Ishikawa (cell line): ENCODE results near the gene ATP2A3.

Experiments used
- EP300 ChIP-seq: IDR thresholded peaks from 2 replicates; pipeline ENCODE4 v1.6.1; 2012; ENCODE audit warnings: borderline replicate concordance
- FOXM1 ChIP-seq: IDR thresholded peaks from 2 replicates; pipeline ENCODE4 v1.6.1; 2012; ENCODE audit warnings: low read depth, borderline replicate concordance
- NFIC ChIP-seq: IDR thresholded peaks from 2 replicates; pipeline ENCODE4 v1.6.1; 2012
- TF ChIP-seq, protein P1 (sequence below): IDR thresholded peaks from 2 replicates; pipeline ENCODE4 v1.6.1; 2012; ENCODE audit warnings: low read depth, mild to moderate bottlenecking
- TF ChIP-seq, protein P2 (sequence below): IDR thresholded peaks from 2 replicates; pipeline ENCODE4 v1.6.1; 2012

DNA sequence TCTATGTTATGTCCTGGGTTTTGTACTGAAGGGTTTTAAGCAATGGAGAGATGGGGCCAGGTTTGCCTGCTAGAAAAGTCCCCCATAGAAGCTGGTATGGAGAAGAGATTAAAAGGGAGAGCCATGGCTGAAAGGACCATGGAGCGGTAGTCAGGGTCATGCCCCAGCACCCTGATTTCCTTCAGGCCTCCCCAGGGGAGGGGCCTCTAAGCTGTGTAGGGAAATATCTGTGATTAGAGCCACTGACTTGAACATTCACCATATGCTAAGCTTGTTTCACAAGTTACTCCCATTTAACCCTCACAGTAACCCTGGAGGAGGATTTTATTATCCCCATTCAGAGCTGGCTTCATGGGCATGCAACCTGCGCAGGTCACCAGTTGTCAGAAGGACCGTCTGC is 3.8 kb upstream of the ATP2A3 start:
- no peak for TF ChIP-seq EP300
- no peak for TF ChIP-seq NFIC
- TF ChIP-seq, protein P1, sequence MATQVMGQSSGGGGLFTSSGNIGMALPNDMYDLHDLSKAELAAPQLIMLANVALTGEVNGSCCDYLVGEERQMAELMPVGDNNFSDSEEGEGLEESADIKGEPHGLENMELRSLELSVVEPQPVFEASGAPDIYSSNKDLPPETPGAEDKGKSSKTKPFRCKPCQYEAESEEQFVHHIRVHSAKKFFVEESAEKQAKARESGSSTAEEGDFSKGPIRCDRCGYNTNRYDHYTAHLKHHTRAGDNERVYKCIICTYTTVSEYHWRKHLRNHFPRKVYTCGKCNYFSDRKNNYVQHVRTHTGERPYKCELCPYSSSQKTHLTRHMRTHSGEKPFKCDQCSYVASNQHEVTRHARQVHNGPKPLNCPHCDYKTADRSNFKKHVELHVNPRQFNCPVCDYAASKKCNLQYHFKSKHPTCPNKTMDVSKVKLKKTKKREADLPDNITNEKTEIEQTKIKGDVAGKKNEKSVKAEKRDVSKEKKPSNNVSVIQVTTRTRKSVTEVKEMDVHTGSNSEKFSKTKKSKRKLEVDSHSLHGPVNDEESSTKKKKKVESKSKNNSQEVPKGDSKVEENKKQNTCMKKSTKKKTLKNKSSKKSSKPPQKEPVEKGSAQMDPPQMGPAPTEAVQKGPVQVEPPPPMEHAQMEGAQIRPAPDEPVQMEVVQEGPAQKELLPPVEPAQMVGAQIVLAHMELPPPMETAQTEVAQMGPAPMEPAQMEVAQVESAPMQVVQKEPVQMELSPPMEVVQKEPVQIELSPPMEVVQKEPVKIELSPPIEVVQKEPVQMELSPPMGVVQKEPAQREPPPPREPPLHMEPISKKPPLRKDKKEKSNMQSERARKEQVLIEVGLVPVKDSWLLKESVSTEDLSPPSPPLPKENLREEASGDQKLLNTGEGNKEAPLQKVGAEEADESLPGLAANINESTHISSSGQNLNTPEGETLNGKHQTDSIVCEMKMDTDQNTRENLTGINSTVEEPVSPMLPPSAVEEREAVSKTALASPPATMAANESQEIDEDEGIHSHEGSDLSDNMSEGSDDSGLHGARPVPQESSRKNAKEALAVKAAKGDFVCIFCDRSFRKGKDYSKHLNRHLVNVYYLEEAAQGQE = no peak
- TF ChIP-seq, protein P2, sequence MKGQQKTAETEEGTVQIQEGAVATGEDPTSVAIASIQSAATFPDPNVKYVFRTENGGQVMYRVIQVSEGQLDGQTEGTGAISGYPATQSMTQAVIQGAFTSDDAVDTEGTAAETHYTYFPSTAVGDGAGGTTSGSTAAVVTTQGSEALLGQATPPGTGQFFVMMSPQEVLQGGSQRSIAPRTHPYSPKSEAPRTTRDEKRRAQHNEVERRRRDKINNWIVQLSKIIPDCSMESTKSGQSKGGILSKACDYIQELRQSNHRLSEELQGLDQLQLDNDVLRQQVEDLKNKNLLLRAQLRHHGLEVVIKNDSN = no peak
- TF ChIP-seq FOXM1 = no peak
